Keratinocyte (primary cell): ENCODE measurements around the gene PDS5A. TPM values are rescaled to one million over a fixed set of nuclear protein-coding genes. Genes with fewer than 3 reads are reported as not detected.
"Not testable (repeated sequence)": the region's sequence is repeated elsewhere in the genome, so short reads cannot be mapped to it uniquely, and the experiment has no call there.

Experiments
- DNase-seq: peaks from one replicate; pipeline ENCODE4 v3.0.0-alpha.2; 2011; ENCODE audit warnings: low read depth, missing footprints, low spot score
- FAIRE-seq: peaks from 2 replicates; lab custom pipeline; 2011; peaks lifted over from hg19 to GRCh38; lab: Jason Lieb, UNC
- H2AFZ ChIP-seq: 2 replicates; pipeline ENCODE4 v1.6.0; 2012; ENCODE audit warnings: low read length, control low read depth, inconsistent platforms; ENCODE audit not compliant: control insufficient read depth
- H3K27ac ChIP-seq: 2 replicates; pipeline ENCODE4 v1.5.1; 2011; ENCODE audit warnings: low read length; ENCODE audit not compliant: control insufficient read depth, insufficient read depth
- H3K27me3 ChIP-seq: 3 replicates; pipeline ENCODE4 v1.6.0; 2011; ENCODE audit warnings: low read length; ENCODE audit not compliant: control insufficient read depth, insufficient read depth; ENCODE audit errors: extremely low read depth
- H3K36me3 ChIP-seq, 2 experiments: 2 replicates in 1 of 2; 3 replicates in 1 of 2; pipeline ENCODE4 v1.5.1; 2011; ENCODE audit warnings: low read length in 2 of 2, mild to moderate bottlenecking in 1 of 2; ENCODE audit not compliant: control insufficient read depth in 2 of 2, insufficient read depth in 2 of 2; ENCODE audit errors: extremely low read depth in 1 of 2
- H3K4me1 ChIP-seq: 3 replicates; pipeline ENCODE4 v1.5.1; 2011; ENCODE audit warnings: low read length; ENCODE audit not compliant: control insufficient read depth, insufficient read depth; ENCODE audit errors: extremely low read depth
- H3K4me2 ChIP-seq: 3 replicates; pipeline ENCODE4 v1.6.0; 2011; ENCODE audit warnings: low read depth, low read length; ENCODE audit not compliant: control insufficient read depth, insufficient read depth; ENCODE audit errors: extremely low read depth
- H3K4me3 ChIP-seq, 3 experiments: fragments of 200-600 bp in 1 of 3; sonication (generic) in 1 of 3; 2 replicates in 2 of 3; 3 replicates in 1 of 3; pipeline ENCODE4 v1.5.1; 2011 to 2016; ENCODE audit warnings: low read length in 3 of 3, mild to moderate bottlenecking in 3 of 3, control low read depth in 2 of 3, inconsistent platforms in 1 of 3, low read depth in 1 of 3, mixed read lengths in 1 of 3, mixed run types in 1 of 3, moderate library complexity in 1 of 3; ENCODE audit not compliant: control insufficient read depth in 2 of 3, insufficient read depth in 2 of 3; ENCODE audit errors: extremely low read depth in 1 of 3
- H3K79me2 ChIP-seq: 2 replicates; pipeline ENCODE4 v1.6.0; 2012; ENCODE audit warnings: low read length; ENCODE audit not compliant: control insufficient read depth, insufficient read depth
- H3K9ac ChIP-seq: 3 replicates; pipeline ENCODE4 v1.6.0; 2011; ENCODE audit warnings: low read length; ENCODE audit not compliant: control insufficient read depth, insufficient read depth; ENCODE audit errors: extremely low read depth
- H3K9me1 ChIP-seq: 3 replicates; pipeline ENCODE4 v1.6.0; 2011; ENCODE audit warnings: low read length; ENCODE audit not compliant: control insufficient read depth, insufficient read depth; ENCODE audit errors: extremely low read depth
- H3K9me3 ChIP-seq: 2 replicates; pipeline ENCODE4 v1.5.1; 2012; ENCODE audit warnings: low read depth, low read length; ENCODE audit not compliant: control insufficient read depth
- H4K20me1 ChIP-seq: 3 replicates; pipeline ENCODE4 v1.6.0; 2011; ENCODE audit warnings: low read length; ENCODE audit not compliant: control insufficient read depth, insufficient read depth; ENCODE audit errors: extremely low read depth
- EZH2 ChIP-seq: IDR thresholded peaks from one replicate; pipeline ENCODE4 v1.6.1; 2012; ENCODE audit warnings: inconsistent platforms, mild to moderate bottlenecking, low read length, moderate library complexity
- dilution Hi-C: fragments of 300-500 bp; cut with MboI; formaldehyde crosslinking; loops from one replicate; pipeline ENCODE4 v1.7.0; 2020; ENCODE audit warnings: low sequenced_read_pairs; ENCODE audit not compliant: extremely low pct_ligation_motif_present
- polyA plus RNA-seq, 5 experiments: library from polyadenylated mRNA; depleted of rRNA in 3 of 5; stranded (reverse) in 3 of 5; stranded (forward) in 1 of 5; unstranded in 1 of 5; fragments of >200 nt; gene quantifications; 1 replicate in 1 of 5; 2 replicates in 3 of 5; 3 replicates in 1 of 5; pipeline versions ENCODE4 v1.2.1 to v1.2.3, GENCODE V29; 2011 to 2012; ENCODE audit warnings: missing spikeins in 2 of 5, low read depth in 1 of 5, low replicate concordance in 1 of 5
- TF ChIP-seq, protein P1 (sequence below), 3 experiments: IDR thresholded peaks in 1 of 3; conservative IDR thresholded peaks in 1 of 3; optimal IDR thresholded peaks in 1 of 3; 2 replicates in 2 of 3; 3 replicates in 1 of 3; pipeline versions ENCODE3 to v1.5.1; 2011; ENCODE audit warnings: low read length in 3 of 3, mild to moderate bottlenecking in 3 of 3, moderate library complexity in 2 of 3, control low read depth in 1 of 3, inconsistent platforms in 1 of 3; ENCODE audit not compliant: insufficient read depth in 2 of 3; ENCODE audit errors: extremely low read depth in 1 of 3

PDS5A gene
- polyA plus RNA-seq, 1 donor (not counting 4 experiments of a cell fraction or from before 2014, with no cell fraction given), result 56.0 TPM

GRCh38 chr4:39908284-39908683, 69.4 kb downstream of the PDS5A start:
- Histone ChIP-seq H3K9me3 (no peaks in the 10 kb centered on the region), H3K4me1 (no peaks in the 10 kb centered on the region), H3K4me3 (no peak overlapping the region), H3K4me2 (no peak overlapping the region), H3K36me3 (peaks cover 6 to 26% of the 10 kb centered on the region in 2 experiments), H3K27ac (no peak overlapping the region), H3K9me1 (no peaks in the 10 kb centered on the region), H3K9ac (no peak overlapping the region), H2AFZ (no peak overlapping the region), H4K20me1 (no peaks in the 10 kb centered on the region), H3K27me3 (no peaks in the 10 kb centered on the region), H3K79me2 (no peaks in the 10 kb centered on the region)
- TF ChIP-seq, protein P1, sequence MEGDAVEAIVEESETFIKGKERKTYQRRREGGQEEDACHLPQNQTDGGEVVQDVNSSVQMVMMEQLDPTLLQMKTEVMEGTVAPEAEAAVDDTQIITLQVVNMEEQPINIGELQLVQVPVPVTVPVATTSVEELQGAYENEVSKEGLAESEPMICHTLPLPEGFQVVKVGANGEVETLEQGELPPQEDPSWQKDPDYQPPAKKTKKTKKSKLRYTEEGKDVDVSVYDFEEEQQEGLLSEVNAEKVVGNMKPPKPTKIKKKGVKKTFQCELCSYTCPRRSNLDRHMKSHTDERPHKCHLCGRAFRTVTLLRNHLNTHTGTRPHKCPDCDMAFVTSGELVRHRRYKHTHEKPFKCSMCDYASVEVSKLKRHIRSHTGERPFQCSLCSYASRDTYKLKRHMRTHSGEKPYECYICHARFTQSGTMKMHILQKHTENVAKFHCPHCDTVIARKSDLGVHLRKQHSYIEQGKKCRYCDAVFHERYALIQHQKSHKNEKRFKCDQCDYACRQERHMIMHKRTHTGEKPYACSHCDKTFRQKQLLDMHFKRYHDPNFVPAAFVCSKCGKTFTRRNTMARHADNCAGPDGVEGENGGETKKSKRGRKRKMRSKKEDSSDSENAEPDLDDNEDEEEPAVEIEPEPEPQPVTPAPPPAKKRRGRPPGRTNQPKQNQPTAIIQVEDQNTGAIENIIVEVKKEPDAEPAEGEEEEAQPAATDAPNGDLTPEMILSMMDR (optimal IDR thresholded peaks at IDR 0.05 in 1 of 3, IDR thresholded peaks at IDR 0.05 in 1 of 3, conservative IDR thresholded peaks at IDR 0.05 in 1 of 3; ENCODE audit: extremely low read depth in 1 of 3, insufficient read depth in 2 of 3, low read length in 3 of 3), result no peak
- TF ChIP-seq EZH2, result no peak
- no peak for DNase-seq
- dilution Hi-C loops, result no loop called here
- FAIRE-seq, result no peak

DNA sequence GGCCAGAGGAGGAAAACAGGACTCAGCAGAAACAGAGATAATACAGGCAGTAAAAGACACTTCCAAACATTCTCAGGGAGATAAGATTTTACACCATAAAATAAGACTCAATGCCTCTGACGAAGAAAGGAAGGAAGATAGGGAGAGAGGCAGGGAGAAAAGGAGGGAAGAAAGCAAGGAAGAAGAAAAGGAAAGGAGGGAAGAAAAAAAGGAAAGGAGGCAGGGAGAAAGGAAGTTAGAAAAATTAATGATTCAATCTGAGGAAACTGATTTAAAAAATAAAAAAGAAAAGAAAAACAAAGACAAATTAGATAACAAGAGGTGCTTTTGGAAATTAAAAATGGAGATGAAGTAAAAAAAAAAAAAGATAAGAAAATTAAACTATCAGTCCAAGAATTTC, 72.1 kb downstream of the PDS5A start:
- DNase-seq (no peak), FAIRE-seq (no peak)
- no peak overlapping the region for H3K4me2 ChIP-seq
- no peaks in the 10 kb centered on the region for H3K4me1 ChIP-seq
- H3K36me3 ChIP-seq, result peaks cover 7 to 27% of the 10 kb centered on the region in 2 experiments
- H3K4me3 ChIP-seq, result no peak overlapping the region
- H3K27me3 ChIP-seq, result no peaks in the 10 kb centered on the region
- TF ChIP-seq EZH2, result no peak
- TF ChIP-seq, protein P1 (optimal IDR thresholded peaks at IDR 0.05 in 1 of 3, IDR thresholded peaks at IDR 0.05 in 1 of 3, conservative IDR thresholded peaks at IDR 0.05 in 1 of 3; ENCODE audit: extremely low read depth in 1 of 3, insufficient read depth in 2 of 3, low read length in 3 of 3), result no peak
- no peak overlapping the region for H3K27ac ChIP-seq
- no peak overlapping the region for H3K9ac ChIP-seq
- no peaks in the 10 kb centered on the region for H4K20me1 ChIP-seq
- no peaks in the 10 kb centered on the region for H3K9me3 ChIP-seq
- no peaks in the 10 kb centered on the region for H3K9me1 ChIP-seq
- H2AFZ ChIP-seq, result no peak overlapping the region
- dilution Hi-C loops, result no loop called here
- no peaks in the 10 kb centered on the region for H3K79me2 ChIP-seq

GRCh38 chr4:39905019-39905418, 72.7 kb downstream of the PDS5A start:
- H3K4me3 ChIP-seq, H3K9me3 ChIP-seq, H3K4me2 ChIP-seq, dilution Hi-C loops, FAIRE-seq, H2AFZ ChIP-seq, DNase-seq, H4K20me1 ChIP-seq, H3K79me2 ChIP-seq, H3K27me3 ChIP-seq, H3K4me1 ChIP-seq, H3K9me1 ChIP-seq, H3K27ac ChIP-seq, H3K9ac ChIP-seq: not testable (repeated sequence)
- peaks cover 6 to 25% of the 10 kb centered on the region in 2 experiments for H3K36me3 ChIP-seq
